NCI-H2081 (cell line): ENCODE measurements around the gene MYPN.
"Not testable (repeated sequence)": the region's sequence is repeated elsewhere in the genome, so short reads cannot be mapped to it uniquely, and the experiment has no call there.

Experiments
- DNase-seq, 2 experiments: peaks; one replicate each; lab custom pipeline; 2025; lab: John Stamatoyannopoulos, UW

Gene MYPN

GRCh38 chr10:68135362-68135761 lies 26.1 kb downstream of the MYPN start:
- no peak for DNase-seq

GRCh38 chr10:68135922-68136792 lies 26.9 kb downstream of the MYPN start:
- no peak for DNase-seq

GRCh38 chr10:68137171-68137570 lies 27.9 kb downstream of the MYPN start:
- no peak for DNase-seq

DNA sequence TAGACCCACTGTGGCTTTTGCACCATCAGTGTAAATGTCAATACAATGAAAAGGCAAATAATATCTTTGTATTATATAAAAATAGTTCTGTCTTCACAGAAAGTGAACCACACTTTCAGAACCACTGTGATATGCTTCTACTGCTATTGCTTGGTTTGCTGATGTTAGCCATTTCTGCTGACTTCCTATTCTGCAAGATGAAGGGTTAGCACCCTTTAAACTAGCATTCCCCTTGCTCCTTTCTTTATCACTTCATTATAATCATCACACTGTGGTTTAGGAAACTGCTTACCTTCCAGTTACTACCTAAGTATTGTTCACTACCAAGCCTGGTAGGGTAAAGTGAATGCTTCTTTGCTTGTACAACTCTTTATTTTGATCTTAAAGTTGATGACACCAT lies 29.2 kb downstream of the MYPN start:
- no peak for DNase-seq

GRCh38 chr10:68139448-68140272 lies 30.4 kb downstream of the MYPN start:
- no peak for DNase-seq

DNA sequence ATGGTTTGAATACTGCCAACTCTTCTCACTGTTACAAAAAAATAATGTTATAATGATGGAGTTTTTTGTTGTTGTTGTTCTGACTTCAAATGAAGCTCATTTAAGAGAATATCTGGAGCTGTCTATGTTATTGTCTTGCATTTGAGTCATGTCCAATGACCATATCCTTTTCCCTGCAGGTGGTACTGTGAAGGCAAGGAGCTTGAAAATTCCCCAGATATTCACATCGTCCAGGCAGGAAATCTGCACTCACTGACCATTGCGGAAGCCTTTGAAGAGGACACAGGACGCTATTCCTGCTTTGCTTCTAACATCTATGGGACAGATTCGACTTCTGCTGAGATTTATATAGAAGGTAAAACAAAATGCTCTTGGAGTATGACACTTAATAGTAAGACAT lies 33.5 kb downstream of the MYPN start:
- DNase-seq, result no peak

DNA sequence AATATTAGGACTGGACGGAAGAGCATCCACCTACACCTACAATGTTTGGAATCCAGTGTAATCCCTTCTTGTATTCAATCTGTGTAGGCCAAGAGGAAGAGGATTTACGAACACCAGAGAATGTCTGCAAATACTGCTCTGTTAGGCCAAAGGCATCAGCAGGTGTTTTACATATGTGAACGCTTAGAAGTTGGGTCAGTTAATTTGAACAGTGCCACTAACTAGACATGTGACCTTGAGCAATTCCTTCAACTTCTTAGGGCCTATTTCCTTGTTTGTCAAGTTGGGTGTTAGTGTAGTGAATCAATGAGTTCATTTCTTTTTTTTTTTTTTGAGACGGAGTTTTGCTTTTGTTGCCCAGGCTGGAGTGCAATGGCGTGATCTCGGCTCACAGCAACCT lies 35.4 kb downstream of the MYPN start:
- DNase-seq, result no peak

GRCh38 chr10:68145705-68146104 lies 36.4 kb downstream of the MYPN start:
- no peak for DNase-seq

- no peak for DNase-seq
Observed at GRCh38 chr10:68146133-68146532, 36.8 kb downstream of the MYPN start.

DNA sequence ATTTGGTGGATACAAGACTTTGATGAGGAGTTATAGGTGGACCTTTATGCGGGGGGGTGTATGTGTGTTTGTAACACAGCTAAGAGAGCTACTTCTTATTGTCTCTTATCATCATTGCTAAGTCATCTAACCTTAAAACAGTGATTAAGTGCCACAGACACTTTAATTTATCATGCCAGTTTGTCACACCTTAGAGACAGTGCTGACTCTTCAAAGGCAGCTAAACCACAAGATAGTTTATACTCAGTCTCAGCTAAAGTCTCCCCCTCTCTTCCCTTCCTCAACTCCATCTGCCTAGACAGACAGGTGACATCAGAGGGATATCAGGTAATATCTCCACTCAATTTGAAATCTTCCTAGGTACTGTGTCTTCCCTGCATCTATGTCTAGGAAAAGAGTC lies 42.2 kb downstream of the MYPN start:
- no peak for DNase-seq

GRCh38 chr10:68153473-68154210 lies 44.4 kb downstream of the MYPN start:
- peak in 1 of 2 experiments; percentile 31 for DNase-seq

GRCh38 chr10:68154211-68154497 lies 44.9 kb downstream of the MYPN start:
- DNase-seq, result peak in 1 of 2 experiments; percentile 20

DNA sequence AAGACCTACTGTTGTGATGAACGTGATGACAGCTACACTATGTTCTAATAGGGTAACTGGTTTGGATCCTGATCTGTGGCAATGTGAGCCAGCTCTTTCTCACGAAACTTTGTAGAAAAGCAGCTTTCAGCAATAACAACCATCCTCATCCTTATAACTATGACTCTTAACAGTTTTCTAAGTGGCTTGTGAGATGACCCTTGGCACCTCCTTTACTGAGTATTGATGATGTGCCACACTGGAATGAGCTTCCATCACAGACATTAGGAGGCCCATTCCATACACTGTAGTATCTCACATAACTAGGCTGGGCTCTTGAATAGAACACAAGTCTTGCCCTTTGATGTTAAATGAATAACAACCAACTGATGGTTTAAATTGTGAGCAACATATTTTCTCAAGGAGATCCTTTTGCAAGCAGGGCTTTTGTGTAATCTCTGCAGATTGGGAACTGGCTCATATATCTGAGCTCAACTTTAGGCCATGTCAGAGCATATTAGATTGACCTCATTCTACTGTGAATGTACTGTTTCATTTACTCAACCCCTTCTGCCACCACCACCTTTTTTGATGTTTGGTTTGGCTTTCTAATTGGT lies 46.4 kb downstream of the MYPN start:
- DNase-seq, result no peak

DNA sequence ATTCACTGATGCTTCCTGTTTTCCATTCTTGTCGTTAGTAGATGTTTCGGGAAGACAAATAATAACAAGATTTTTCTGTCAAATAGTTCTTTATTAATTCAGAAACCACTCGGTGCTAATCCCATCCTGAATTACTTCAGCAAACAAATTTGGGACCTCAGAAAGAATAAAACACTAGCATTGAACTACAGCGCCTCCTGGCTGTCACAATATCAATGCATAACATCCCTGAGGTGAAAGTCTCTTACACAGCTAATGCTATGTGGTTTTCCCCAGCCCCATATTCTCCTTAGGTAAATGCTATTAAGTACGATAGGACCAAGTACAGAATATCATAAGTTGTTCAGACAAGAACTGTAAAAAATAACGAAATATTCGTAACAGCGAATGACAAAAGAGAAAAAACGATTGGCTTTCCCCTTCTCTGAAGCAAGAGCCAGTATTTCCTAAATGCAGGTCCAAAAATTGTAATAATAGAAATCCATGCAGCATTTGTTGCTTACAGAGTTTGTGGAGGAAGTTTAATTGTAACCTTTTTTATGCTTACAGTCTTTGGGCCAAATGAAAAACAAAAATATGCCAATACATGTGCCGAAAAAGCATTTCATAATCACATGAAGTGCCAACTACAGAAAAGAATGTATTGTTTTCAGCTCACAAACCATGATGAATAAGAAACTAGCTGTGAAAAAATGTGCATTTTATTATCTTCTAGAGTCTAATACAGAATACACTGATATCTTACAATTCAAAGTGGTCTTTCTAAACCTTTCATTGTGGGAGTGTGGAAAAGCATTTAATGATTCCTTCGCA lies 47.3 kb downstream of the MYPN start:
- peak; percentile 17 to 29 for DNase-seq

GRCh38 chr10:68157522-68157921 lies 48.2 kb downstream of the MYPN start:
- DNase-seq, result not testable (repeated sequence)

- DNase-seq, result no peak
Observed at GRCh38 chr10:68158031-68158430, 48.7 kb downstream of the MYPN start.

GRCh38 chr10:68163735-68164134 lies 54.4 kb downstream of the MYPN start:
- no peak for DNase-seq

GRCh38 chr10:68165643-68166042 lies 56.4 kb downstream of the MYPN start:
- DNase-seq, result no peak

DNA sequence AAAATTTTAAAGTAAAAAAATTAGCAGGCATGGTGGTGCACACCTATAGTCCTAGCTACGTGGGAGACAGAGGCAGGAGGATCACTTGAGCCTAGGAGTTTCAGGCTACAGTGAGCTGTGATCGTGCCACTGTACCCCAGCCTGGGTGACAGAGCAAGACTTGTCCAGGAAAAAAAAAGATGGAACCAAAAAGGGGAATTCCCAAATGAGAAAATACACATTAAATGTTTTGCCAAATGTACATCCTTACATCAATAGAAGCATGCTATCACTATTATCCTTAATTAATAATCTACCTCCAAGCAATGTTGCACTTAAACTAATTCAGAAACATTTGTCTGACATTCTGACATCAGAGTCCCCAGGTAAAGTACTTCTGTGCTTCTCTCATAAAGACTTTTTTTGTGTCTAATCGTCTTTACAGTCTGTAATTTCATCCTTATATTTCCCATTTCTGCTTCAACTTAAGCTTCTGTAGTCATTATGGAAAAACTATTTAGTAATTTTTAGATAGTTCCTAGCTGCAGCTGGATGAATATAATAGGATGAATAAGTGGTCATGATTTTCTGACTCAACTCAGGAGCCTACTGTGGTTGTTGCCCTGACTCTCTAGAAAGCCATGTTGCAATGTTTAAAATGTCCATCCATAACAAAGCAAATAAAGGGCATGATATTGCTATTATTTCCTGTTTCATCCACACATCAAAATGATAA lies 57.7 kb downstream of the MYPN start:
- DNase-seq, result no peak

DNA sequence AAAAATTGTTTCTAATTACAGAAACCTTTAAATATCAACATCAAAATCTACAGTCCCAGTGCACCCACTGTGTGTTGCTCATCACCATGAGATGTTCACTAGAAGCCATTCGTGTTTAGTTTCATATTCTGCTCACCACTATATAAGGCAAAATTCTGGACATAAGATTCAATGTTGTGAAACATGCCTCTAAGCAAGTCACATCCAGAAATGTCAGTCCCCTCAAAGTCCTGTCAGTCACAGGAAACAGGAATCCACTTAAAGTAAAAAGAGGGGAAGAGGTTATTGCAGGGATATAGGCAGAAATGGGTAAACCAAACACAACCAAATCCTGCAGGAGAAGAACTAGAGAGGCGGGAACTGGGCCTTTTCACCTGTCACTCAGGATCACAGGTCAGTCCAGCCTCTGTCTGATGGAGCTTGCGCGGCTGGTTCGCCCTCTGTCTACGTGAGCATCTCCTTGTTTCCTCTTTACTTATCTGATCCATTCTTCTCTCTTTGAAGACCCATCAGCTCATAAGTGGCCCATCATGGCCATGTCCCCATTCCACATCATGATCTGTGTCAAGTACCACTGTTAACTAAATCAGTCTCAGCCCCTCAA lies 58.4 kb downstream of the MYPN start:
- DNase-seq, result no peak
